Amniotic epithelial cell (primary cell): ENCODE results near the gene HNRNPD.
A peak's percentile ranks its signal among the peaks of the same experiment; 100 is the strongest.
"Not testable (repeated sequence)": the region's sequence is repeated elsewhere in the genome, so short reads cannot be mapped to it uniquely, and the experiment has no call there.

Experiments
- DNase-seq: peaks from one replicate; pipeline ENCODE4 v3.0.0-alpha.2; 2010; ENCODE audit warnings: low read depth

The HNRNPD gene, protein sequence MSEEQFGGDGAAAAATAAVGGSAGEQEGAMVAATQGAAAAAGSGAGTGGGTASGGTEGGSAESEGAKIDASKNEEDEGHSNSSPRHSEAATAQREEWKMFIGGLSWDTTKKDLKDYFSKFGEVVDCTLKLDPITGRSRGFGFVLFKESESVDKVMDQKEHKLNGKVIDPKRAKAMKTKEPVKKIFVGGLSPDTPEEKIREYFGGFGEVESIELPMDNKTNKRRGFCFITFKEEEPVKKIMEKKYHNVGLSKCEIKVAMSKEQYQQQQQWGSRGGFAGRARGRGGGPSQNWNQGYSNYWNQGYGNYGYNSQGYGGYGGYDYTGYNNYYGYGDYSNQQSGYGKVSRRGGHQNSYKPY

DNA sequence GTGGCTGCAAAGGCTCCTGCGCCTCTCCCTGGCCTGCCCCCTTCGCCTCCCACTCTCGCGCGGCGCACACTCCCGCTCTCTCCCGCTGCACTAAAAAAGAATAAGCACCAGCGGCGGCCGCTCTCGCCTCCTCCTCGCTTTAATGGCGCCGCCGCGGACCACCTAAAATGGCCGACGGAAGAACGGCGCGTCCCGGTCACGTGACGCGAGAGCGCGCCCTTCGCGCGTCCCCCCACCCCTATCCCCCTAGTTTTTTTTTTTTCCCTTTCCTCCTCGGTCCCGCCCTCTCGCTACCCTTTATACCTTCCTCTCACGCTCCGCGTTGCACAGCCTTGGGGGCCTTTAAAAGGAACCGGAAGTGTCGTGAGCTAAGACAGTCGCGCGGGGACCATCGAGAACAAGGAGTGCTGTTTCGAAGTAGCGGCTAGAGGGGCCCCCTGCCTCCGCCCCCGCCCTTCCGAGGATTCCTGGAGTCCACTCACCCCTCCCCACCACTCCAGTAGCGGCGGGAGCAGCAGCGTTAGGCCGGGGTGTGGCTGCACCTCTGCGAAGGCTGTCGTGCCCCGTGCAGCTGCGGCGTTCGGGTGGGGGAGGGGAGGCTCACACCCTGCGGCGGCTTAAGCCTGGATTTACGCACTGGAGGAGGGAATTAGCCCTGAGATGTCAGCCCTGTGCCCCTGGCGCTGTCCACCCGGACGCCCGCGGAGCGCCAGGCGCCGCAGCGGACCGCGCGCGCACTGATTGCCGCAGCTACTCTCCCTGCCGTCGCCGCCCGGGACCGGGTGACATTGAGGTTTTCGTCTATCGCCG, at the start of gene HNRNPD:
TSS of gene HNRNPD (minus strand) at position 176 of the 810 bp plus-strand sequence. CDS start 313 bp downstream, outside the sequence.
- DNase-seq: peak; percentile 100

DNA sequence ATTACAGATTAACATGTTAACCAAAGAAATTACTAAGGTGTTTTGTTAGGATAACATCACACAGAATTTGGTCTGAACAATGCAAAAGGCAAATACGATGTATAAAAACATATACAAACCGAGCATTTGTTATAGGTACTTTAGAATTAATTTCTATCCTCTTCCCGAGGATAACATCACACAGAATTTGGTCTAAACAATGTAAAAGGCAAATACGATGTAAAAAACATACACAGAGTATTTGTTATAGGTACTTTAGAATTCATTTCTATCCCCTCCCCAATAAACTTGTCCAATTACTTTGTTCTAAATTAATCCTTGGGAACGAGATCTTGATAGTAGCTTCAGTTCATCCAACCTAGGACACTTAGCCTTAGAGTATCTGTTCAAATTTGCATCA, 48.8 kb upstream of the HNRNPD start:
- DNase-seq: no peak

DNA sequence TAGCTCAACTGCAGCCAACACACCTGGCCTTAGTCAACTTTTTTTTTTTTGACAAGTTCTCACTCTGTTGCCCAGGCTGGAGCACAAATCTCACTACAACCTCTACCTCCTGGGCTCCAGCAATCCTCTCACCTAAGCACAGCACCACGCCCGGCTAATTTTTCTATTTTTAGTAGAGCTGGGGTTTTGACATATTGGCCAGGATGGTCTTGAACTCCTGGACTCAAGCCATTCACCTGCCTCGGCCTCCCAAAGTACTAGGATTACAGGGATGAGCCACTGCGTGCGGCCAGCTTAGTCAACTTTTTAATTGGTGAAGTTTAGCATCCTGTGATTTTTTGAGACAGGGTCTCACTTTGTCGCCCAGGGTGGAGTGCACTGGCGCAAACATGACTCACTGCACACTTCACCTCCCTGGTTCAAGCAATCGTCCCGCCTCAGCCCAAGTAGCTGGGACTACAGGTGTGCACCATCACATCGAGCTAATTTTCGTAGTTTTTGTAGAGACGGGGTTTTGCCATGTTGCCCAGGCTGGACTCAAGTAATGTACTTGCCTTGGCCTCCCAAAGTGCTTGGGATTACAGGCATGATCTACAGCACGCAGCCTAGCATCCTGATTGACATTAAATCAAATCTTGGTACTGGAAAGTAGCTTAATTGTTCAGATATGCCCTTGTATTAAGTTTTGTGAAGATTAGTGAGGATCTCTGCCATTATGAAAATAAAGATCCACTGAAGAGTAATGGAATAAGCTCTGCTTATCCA, 48.2 kb upstream of the HNRNPD start:
- no peak for DNase-seq

DNA sequence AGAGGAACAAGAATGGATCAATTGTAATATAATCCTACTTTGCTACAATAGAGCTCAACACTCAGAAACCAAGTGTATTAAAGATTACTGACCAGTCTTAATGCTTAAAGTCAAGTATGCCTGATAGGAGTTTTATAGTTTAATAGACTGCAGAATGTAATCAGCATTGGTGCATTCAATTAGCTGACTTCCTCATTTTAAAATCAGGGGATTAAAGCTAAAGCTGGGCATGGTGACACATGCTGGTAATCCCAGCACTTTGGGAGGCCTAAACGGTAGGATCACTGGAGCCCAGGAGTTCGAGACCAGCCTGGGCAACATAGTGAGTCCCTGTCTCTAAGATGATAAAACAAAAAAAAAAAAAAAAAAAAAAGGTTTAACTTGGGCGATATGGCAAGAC, 45.7 kb upstream of the HNRNPD start:
- no peak for DNase-seq

DNA sequence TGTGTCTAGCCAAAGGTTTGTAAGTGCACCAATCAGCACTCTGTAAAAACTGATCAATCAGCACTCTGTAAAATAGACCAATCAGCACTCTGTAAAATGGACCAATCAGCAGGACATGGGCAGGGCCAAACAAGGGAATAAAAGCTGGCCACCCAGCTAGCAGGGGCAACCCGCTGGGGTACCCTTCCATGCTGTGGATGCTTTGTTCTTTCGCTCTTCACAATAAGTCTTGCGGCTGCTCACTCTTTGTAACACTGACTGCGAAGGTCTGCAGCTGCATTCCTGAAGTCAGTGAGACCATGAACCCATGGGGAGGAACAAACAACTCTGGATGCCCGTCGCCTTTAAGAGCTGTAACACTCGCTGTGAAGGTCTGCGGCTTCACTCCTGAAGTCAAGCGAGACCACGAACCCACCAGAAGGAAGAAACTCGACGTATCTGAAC, 42.2 kb upstream of the HNRNPD start:
- no peak for DNase-seq

DNA sequence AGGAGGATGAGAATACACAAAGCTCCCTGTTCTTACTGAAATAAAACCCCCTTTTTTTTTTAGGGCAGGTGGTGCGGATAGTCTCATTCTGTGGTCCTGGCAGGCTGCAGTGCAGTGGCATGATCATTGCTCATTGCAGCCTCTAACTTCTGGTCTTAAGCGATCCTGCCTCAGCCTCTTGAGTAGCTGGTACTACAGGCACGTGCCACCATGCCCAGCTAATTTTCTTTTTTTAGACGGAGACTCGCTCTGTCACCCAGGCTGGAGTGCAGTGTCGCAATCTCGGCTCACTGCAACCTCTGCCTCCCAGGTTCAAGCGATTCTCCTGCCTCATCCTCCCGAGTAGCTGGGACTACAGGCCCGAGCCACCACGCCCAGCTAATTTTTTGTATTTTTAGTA, 41.3 kb upstream of the HNRNPD start:
- DNase-seq: not testable (repeated sequence)

DNA sequence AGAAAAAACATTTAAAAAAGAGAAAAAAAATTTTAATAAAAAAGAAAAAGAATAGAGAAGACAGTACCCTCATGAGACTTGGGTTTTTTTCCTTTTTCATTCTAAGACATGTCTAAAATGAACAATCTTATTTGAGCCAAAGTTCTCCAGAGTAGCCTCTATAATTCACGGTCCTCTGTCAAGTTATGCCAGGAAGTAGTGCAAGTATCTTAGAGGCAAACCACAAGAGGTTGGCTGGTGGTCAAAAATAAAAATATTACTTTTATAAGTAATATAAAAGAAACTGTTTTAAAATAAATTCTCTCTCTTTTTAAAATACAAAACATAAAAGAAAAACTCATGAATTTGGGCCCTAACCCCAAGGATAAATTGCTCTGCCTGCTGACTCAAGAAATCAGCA, 29.9 kb upstream of the HNRNPD start:
- no peak for DNase-seq

DNA sequence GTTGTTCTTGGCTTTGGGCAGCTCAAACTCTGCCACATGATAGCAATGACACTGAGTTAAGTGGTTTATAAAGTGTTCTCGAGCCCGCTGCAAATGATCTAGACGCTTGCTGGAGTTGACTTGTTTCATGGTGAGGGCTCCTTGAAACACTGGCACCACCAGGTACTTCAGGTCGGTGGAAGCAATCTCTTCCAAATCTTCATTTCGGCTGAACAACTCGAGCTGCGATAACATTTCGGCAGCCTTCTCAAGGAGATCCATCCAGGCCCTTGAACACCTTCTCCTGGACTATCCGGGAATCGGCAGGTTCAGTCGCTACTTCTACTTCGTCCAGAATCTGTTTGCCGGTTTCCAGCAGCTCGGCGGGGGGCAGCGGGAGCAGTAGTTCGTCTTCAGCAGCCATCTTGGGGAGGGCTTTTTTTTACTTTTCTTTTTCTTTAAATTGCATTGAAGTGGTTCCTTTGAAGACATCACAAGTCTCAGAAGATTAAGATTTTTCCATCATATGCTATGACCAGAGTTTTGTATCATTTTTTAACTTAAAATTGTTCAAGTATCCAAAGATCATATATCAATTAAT, 28.5 kb upstream of the HNRNPD start:
- DNase-seq: no peak

DNA sequence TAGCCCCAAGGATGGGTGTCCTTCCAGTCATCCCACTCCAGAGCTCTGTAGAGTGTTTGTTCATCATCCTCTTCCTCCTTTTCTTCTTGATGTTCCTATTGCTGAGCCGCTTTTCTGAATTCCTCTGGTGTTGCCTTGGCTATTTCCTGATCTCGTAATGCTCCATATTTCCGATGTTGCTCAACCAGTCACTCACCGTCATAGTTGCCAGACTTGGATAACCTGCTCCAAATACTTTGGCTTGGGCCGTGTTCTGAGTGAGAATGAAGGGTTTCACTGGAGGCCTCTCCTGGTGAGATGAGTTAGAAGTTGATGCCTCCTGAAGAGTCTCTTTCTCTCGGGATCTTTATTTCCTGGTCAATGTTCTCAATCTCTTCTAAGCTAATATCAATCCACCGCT, 27.8 kb upstream of the HNRNPD start:
- no peak for DNase-seq

DNA sequence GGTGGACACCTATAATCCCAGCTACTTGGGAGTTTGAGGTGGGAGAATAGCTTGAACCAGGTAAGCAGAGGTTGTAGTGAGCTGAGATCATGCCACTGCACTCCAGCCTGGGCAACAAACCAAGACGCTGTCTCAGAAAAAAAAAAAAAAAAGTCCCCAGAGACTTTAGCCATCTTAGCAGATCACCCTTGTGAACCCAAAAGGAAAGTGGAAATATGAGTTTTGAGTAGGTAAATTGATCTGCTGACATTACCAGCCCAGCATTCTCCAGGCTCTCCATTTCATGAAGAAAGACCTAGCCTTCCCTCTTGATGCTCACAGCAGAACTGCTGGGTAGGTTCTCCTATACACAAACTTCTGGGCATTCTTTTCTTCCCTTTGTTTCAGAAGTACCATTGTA, 24.5 kb upstream of the HNRNPD start:
- DNase-seq: no peak

DNA sequence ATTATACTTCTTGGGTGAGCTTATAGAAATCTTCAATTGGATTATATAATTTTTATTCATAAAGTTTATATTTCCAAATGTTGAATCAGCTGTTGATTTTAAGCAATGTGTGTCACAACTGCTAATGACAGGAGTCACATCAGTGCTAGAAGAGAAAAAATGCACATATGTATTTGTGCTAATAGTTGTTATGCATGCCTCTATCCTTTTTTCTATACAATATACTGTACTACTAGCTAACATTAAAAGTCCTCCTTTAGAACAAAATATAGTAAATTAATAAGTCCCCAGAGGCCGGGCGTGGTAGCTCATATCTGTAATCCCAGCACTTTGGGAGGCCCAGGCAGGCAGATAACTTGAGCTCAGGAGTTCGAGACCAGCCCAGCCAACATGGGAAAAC, 23.7 kb upstream of the HNRNPD start:
- DNase-seq: no peak

DNA sequence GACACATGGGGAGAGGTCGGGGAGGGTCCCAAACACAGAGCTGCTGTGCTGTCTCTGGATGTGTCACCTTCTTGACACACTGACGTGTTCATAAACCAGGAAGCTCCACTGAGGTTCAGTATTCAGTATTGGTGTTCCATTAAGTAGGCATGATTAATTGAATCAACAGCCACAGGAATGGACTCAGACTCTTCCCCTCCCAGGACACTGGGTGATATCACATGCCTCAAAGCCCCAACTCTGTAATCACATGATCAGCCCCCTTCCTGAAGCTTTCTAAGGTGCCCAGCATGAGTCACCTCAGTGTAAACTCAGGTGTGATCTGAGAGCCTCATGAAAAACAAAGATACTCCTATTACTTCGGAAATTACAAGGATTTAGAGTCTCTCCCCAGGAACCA, 21.1 kb upstream of the HNRNPD start:
- DNase-seq: no peak

DNA sequence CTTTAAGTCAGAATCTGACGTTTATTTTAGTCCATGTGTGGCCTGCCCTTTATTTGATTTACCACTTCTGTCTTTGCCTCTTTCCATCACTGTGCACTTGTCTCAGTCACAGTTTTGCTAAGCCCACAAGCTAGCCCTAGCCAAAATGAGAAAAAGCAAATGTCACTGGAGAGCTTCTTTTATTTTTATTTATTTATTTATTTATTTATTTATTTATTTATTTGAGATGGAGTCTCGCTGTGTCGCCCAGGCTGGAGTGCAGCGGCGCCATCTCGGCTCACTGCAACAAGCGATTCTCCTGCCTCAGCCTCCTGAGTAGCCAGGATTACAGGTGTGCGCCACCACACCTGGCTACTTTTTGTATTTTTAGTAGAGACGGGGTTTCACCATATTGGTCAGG, 16.3 kb upstream of the HNRNPD start:
- not testable (repeated sequence) for DNase-seq

DNA sequence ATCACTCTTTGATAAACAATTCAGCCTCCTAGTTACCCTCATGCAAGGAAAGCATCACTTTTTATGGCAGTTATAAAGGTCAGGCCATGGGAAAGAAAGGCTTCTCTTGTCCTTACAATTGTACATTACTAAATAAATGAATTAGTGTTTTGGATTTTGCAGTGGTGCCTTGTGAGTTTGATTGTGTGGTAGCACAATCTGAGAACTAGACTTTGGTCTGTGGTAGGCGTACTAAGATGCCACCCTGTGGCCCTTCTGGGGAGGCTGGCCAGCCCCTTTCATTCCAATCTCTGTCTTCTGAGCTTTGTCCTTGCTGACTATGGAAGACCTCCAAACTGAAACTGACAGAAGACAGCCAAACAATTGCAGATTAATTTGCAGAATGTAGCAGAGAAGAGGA, 14.6 kb upstream of the HNRNPD start:
- no peak for DNase-seq

DNA sequence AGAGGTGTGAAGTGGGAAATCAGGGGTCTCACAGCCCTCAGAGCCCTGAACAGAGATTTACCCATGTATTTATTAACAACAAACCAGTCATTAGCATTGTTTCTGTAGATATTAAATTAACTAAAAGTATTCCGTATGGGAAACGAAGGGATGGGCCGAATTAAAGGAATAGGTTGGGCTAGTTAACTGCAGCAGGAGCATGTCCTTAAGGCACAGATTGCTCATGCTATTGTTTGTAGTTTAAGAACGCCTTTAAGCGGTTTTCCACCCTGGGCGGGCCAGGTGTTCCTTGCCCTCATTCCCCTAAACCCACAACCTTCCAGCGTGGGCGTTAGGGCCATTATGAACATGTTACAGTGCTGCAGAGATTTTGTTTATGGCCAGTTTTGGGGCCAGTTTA, 12.5 kb upstream of the HNRNPD start:
- DNase-seq: not testable (repeated sequence)

DNA sequence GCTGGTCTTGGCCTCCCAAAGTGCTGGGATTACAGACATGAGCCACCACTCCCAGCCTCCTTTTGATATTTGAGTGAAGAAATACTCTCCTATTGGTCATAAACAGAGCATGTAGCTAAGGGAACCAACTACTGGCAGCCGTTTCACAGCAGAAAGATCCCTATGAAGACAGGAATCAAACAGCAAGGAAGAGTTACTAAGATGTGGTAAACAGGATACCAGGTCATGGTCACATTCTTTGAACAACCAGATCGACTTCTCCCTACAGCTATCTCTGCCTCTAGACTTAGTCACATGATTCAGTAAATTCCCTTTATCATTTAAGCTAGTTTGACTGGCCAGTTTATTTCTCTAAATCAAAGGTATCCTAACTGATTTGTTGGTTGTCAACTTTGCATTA, 9.0 kb upstream of the HNRNPD start:
- DNase-seq: no peak

DNA sequence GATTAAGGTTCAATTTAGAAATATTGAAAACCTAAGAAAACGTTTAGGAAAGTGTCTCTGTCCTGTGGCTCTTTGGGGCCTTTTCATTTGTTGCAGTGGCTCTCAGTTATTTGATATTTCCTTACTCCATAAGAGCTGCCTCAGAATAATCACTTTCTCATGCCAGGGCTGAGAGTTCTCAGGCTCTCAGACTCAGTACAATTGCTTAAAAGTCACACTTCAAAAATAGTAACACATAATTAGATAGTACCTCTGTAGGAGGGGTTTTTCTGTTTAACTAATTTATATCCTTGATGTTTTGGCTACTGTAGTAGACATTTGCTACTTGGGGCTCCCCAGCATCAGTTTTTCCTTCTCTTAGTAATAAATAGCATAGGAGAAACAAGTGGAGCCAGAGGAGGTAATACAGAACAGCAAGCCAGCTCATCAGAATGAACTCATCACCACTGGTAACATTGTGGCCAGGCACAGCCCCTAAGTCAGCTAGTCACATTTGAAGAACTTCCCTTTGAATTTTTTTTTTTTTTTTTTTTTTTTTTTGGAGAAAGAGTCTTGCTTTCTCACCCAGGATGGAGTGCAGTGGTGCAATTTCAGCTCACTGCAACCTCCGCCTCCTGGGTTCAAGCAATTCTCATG, 8.0 kb upstream of the HNRNPD start:
- no peak for DNase-seq

DNA sequence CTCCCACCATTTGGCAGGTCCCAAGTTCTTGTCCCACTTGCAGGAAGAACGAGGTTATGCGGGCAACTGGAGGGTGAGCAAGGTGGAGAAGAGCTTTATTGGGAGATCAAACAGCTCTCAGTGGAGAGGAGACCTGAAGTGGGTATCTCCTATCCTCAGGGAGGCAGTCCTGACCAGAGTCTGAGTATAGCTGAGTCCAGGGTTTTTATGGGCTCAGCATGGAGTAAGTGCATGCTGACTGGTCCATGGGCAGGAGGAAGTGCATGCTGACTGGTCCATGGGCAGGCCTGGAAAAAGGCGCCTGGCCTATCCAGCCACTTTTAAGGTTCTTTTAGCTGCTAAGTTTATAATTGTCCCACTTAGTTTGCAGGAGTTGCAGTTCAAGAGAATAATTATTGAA, 7.4 kb upstream of the HNRNPD start:
- no peak for DNase-seq

DNA sequence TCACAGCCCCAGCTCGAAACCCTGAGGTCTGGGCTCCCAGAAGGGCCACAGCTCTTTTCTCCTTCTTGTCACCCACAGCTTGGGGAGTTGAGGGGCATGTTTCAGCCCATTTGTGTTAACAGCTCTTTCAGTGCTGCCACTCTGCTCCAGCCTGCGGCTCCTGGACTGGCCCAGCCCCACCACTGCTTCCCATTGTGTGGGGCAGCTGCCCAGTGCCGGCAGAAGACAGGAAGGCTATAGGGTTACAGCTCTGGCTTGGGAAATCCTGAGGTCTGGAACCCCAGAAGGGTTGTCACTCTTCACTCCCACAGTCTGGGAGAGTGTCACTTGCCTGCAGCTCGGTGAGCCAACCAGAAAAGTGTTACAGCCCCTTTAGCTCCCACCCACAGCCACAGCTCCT, 7.0 kb upstream of the HNRNPD start:
- no peak for DNase-seq

DNA sequence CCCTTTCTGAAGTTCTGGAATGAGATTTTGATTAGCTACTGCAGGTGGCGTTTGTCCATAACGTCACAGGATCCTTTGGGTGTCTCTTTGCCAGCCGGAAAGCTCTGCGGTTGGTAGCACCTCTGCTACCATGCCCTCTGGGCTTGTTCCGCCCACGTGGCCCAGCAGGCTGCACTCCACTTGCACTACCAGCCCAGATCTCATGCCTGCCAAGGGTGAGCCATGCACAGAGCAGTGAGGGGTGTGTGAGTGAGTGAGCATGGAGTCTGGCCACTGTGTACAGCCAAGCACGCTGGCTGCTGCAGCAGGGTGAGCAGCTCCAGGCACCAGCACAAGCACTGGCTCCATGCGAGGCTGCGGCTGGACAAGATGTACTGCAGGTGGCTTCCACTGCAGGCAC, 6.6 kb upstream of the HNRNPD start:
- no peak for DNase-seq

DNA sequence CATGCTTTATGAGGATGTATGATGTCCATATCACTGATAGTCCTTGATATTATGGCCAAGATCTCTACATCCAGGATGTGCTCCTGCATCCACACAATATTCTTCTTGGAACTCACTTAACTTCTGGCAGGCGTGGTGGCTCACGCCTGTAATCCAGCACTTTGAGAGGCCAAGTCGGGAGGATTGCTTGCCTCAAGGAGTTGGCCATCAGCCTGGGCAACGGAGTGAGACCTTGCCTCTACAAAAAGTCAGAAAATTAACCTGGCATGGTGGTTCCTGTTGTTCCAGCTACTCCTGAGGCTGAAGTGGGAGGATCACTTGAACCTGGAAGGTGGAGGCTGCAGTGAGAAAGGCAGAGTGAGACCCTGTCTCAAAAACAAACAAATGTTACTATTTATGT, 2.3 kb upstream of the HNRNPD start:
- DNase-seq: no peak

DNA sequence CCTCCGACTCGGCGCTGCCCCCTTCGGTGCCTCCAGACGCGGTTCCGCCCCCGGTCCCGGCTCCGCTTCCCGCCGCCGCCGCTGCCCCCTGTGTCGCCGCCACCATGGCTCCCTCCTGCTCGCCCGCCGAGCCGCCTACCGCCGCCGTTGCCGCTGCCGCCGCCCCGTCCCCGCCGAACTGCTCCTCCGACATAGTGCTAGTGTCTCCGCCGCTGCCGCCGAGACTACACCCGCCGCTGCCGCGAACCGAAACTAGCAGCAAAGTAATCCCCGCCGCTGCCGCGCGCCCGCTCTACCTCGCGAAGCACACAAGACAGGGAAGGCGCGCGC, 340 bp downstream of the HNRNPD start:
- DNase-seq: no peak
